HepG2 (cell line): ENCODE results near the gene TXN. TPM values are rescaled to one million over a fixed set of nuclear protein-coding genes. Genes with fewer than 3 reads are reported as not detected.

Experiments
- ATF7-NPFF ChIP-seq: sonication (generic); formaldehyde crosslinking; IDR thresholded peaks from 2 replicates; pipeline ENCODE4 v1.8.1; 2023; ENCODE audit warnings: mild to moderate bottlenecking, low read depth, missing genetic modification reagents, moderate library complexity
- BCL6 ChIP-seq: IDR thresholded peaks from 2 replicates; pipeline ENCODE4 v1.6.1; 2016; ENCODE audit warnings: missing genetic modification reagents, missing compliant biosample characterization
- BRD4 ChIP-seq: sonication (generic); formaldehyde crosslinking; IDR thresholded peaks from 2 replicates; pipeline ENCODE4 v1.4.0; 2020; ENCODE audit warnings: missing genetic modification reagents
- DMAP1 ChIP-seq: IDR thresholded peaks from 2 replicates; pipeline ENCODE4 v1.6.1; 2016
- FLYWCH1 ChIP-seq: sonication (generic); formaldehyde crosslinking; IDR thresholded peaks from 2 replicates; pipeline ENCODE4 v1.8.1; 2023; ENCODE audit warnings: mild to moderate bottlenecking, missing genetic modification reagents
- HOXA3 ChIP-seq: sonication (generic); formaldehyde crosslinking; IDR thresholded peaks from 2 replicates; pipeline ENCODE4 v1.5.0; 2020; ENCODE audit warnings: missing genetic modification reagents
- IKZF1 ChIP-seq: fragments of 450-650 bp; IDR thresholded peaks from 2 replicates; pipeline ENCODE4 v1.7.1; 2016
- IRX3 ChIP-seq: sonication (generic); formaldehyde crosslinking; IDR thresholded peaks from 2 replicates; pipeline ENCODE4 v1.8.1; 2023; ENCODE audit warnings: mild to moderate bottlenecking, low read depth, missing genetic modification reagents, borderline replicate concordance
- NCOA5 ChIP-seq: sonication (generic); formaldehyde crosslinking; IDR thresholded peaks from 2 replicates; pipeline ENCODE4 v1.4.0; 2020; ENCODE audit warnings: missing genetic modification reagents
- PITX1 ChIP-seq: sonication (generic); formaldehyde crosslinking; IDR thresholded peaks from 2 replicates; pipeline ENCODE4 v1.5.1; 2020; ENCODE audit warnings: mild to moderate bottlenecking, missing genetic modification reagents
- RARG ChIP-seq: sonication (generic); formaldehyde crosslinking; IDR thresholded peaks from 2 replicates; pipeline ENCODE4 v1.4.0; 2020; ENCODE audit warnings: low read depth, mild to moderate bottlenecking, missing genetic modification reagents
- RXRA ChIP-seq: sonication (generic); formaldehyde crosslinking; IDR thresholded peaks from 2 replicates; pipeline ENCODE4 v1.5.1; 2020; ENCODE audit warnings: missing genetic modification reagents
- SKI ChIP-seq: fragments of 450-650 bp; IDR thresholded peaks from one replicate; pipeline ENCODE4 v1.6.1; 2018; ENCODE audit warnings: mild to moderate bottlenecking; ENCODE audit not compliant: partially characterized antibody
- SOX6 ChIP-seq, 2 experiments: fragments of 450-650 bp in 1 of 2; sonication (generic) in 1 of 2; formaldehyde crosslinking in 1 of 2; IDR thresholded peaks; 2 replicates each; pipeline versions ENCODE4 v1.4.0 to v1.6.1; 2017 to 2020; ENCODE audit warnings: antibody characterized with exemption in 1 of 2, mild to moderate bottlenecking in 1 of 2, missing genetic modification reagents in 1 of 2
- ZEB1 ChIP-seq: IDR thresholded peaks from 2 replicates; pipeline ENCODE4 v1.6.1; 2012; ENCODE audit warnings: mild to moderate bottlenecking, low read depth, inconsistent platforms; ENCODE audit not compliant: insufficient replicate concordance
- ZFX ChIP-seq: sonication (generic); formaldehyde crosslinking; IDR thresholded peaks from 2 replicates; pipeline ENCODE4 v1.4.0; 2020; ENCODE audit warnings: mild to moderate bottlenecking, low read depth, missing genetic modification reagents, moderate library complexity
- ZFY ChIP-seq: sonication (generic); formaldehyde crosslinking; IDR thresholded peaks from 2 replicates; pipeline ENCODE4 v1.4.0; 2020; ENCODE audit warnings: missing genetic modification reagents
- ZIK1 ChIP-seq: sonication (generic); formaldehyde crosslinking; IDR thresholded peaks from 2 replicates; pipeline ENCODE4 v1.5.0; 2020; ENCODE audit warnings: mild to moderate bottlenecking, low read depth, missing genetic modification reagents, borderline replicate concordance
- ZNF101 ChIP-seq: sonication (generic); formaldehyde crosslinking; IDR thresholded peaks from 2 replicates; pipeline ENCODE4 v1.4.0; 2020; ENCODE audit warnings: mild to moderate bottlenecking, low read depth, missing genetic modification reagents, borderline replicate concordance
- ZNF224 ChIP-seq: sonication (generic); formaldehyde crosslinking; IDR thresholded peaks from 2 replicates; pipeline ENCODE4 v1.5.0; 2020; ENCODE audit warnings: mild to moderate bottlenecking, missing genetic modification reagents
- ZNF33B ChIP-seq: sonication (generic); formaldehyde crosslinking; IDR thresholded peaks from 2 replicates; pipeline ENCODE4 v1.5.1; 2020; ENCODE audit warnings: mild to moderate bottlenecking, missing genetic modification reagents
- polyA plus RNA-seq, 8 experiments: library from polyadenylated mRNA; depleted of rRNA in 3 of 8; stranded (reverse) in 7 of 8; unstranded in 1 of 8; fragments of >200 nt; fragmentation: Illumina TruSeq in 4 of 8; extraction: Trizol in 4 of 8; gene quantifications; 2 replicates each; pipeline versions ENCODE4 v1.2.1 to v1.2.3, GENCODE V29; 2011 to 2016; ENCODE audit warnings: low read depth in 4 of 8, missing spikeins in 1 of 8, mixed read lengths in 1 of 8; ENCODE audit not compliant: insufficient read depth in 1 of 8
- total RNA-seq, 5 experiments: library from RNA; depleted of rRNA; stranded (reverse); fragments of >200 nt; fragmentation: Illumina TruSeq; extraction: Trizol; gene quantifications; 2 replicates each; pipeline ENCODE4 v1.2.3, GENCODE V29; 2016; ENCODE audit warnings: low read depth in 1 of 5
- TF ChIP-seq, protein P1 (sequence below): IDR thresholded peaks from 2 replicates; pipeline ENCODE4 v1.6.1; 2016; ENCODE audit warnings: low read depth, missing genetic modification reagents, missing compliant biosample characterization
- TF ChIP-seq, protein P2 (sequence below): IDR thresholded peaks from 2 replicates; pipeline ENCODE4 v1.6.1; 2018; ENCODE audit warnings: missing genetic modification reagents, mild to moderate bottlenecking, missing compliant biosample characterization
- TF ChIP-seq, protein P3 (sequence below): sonication (generic); formaldehyde crosslinking; conservative IDR thresholded peaks from 2 replicates; pipeline ENCODE4 v1.4.0; 2020; ENCODE audit warnings: missing genetic modification reagents

The TXN gene
- total and polyA plus RNA-seq, 2 of the 13 experiments (the other 11 are each of a cell fraction or from before 2014, with no cell fraction given): 364 to 470 TPM

DNA sequence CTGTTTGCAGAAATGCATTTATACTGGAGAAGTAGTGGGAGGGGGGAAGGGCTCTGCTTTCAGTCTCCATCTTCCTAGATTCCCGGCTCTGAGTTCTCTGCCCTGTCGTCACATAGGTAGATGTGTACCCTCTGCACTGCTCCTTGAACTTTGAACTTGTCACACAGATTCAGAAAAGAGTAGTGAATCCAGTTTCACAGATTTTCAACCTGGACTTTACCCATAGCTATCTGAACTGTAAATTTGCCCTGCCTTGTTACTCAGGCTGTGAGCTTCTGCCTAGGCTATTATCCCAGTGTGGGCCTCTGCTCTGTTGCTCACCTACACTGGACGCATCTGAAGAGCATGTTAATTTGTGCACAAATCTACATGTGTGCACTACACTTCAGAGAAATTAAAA is 35.5 kb downstream of the TXN start (continued):
- TF ChIP-seq DMAP1 (CRISPR knock-in tag) (0 out of 2 replicates have a peak, but pooled peaks have one; percentile 53), ZNF101 (CRISPR knock-in tag) (no peak), IRX3 (0 out of 2 replicates have a peak, but pooled peaks have one; percentile 52), ZIK1 (CRISPR knock-in tag) (no peak), ZEB1 (peak; percentile 93), RARG (CRISPR knock-in tag) (no peak), ZNF33B (no peak), NCOA5 (CRISPR knock-in tag) (no peak), PITX1 (CRISPR knock-in tag) (peak; percentile 59; the same call in 1 of the 2 replicates), SKI (peak; percentile 34), FLYWCH1 (CRISPR knock-in tag) (no peak), BCL6 (CRISPR knock-in tag) (peak; percentile 73), SOX6 (IDR thresholded peaks at IDR 0.05) (no peak), SOX6 (CRISPR knock-in tag; IDR thresholded peaks at IDR 0.05) (peak; percentile 91), HOXA3 (CRISPR knock-in tag) (peak; percentile 84), ZNF224 (CRISPR knock-in tag) (0 out of 2 replicates have a peak, but pooled peaks have one; percentile 42), ZFY (CRISPR knock-in tag) (peak; percentile 61), BRD4 (no peak), ZFX (CRISPR knock-in tag) (peak; percentile 58; the same call in 1 of the 2 replicates), ATF7-NPFF (CRISPR knock-in tag) (no peak), RXRA (CRISPR knock-in tag) (peak; percentile 47; the same call in 1 of the 2 replicates), IKZF1 (no peak)
- TF ChIP-seq, protein P1, sequence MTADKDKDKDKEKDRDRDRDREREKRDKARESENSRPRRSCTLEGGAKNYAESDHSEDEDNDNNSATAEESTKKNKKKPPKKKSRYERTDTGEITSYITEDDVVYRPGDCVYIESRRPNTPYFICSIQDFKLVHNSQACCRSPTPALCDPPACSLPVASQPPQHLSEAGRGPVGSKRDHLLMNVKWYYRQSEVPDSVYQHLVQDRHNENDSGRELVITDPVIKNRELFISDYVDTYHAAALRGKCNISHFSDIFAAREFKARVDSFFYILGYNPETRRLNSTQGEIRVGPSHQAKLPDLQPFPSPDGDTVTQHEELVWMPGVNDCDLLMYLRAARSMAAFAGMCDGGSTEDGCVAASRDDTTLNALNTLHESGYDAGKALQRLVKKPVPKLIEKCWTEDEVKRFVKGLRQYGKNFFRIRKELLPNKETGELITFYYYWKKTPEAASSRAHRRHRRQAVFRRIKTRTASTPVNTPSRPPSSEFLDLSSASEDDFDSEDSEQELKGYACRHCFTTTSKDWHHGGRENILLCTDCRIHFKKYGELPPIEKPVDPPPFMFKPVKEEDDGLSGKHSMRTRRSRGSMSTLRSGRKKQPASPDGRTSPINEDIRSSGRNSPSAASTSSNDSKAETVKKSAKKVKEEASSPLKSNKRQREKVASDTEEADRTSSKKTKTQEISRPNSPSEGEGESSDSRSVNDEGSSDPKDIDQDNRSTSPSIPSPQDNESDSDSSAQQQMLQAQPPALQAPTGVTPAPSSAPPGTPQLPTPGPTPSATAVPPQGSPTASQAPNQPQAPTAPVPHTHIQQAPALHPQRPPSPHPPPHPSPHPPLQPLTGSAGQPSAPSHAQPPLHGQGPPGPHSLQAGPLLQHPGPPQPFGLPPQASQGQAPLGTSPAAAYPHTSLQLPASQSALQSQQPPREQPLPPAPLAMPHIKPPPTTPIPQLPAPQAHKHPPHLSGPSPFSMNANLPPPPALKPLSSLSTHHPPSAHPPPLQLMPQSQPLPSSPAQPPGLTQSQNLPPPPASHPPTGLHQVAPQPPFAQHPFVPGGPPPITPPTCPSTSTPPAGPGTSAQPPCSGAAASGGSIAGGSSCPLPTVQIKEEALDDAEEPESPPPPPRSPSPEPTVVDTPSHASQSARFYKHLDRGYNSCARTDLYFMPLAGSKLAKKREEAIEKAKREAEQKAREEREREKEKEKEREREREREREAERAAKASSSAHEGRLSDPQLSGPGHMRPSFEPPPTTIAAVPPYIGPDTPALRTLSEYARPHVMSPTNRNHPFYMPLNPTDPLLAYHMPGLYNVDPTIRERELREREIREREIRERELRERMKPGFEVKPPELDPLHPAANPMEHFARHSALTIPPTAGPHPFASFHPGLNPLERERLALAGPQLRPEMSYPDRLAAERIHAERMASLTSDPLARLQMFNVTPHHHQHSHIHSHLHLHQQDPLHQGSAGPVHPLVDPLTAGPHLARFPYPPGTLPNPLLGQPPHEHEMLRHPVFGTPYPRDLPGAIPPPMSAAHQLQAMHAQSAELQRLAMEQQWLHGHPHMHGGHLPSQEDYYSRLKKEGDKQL (CRISPR knock-in tag): peak; percentile 31; the same call in 1 of the 2 replicates
- TF ChIP-seq, protein P2, sequence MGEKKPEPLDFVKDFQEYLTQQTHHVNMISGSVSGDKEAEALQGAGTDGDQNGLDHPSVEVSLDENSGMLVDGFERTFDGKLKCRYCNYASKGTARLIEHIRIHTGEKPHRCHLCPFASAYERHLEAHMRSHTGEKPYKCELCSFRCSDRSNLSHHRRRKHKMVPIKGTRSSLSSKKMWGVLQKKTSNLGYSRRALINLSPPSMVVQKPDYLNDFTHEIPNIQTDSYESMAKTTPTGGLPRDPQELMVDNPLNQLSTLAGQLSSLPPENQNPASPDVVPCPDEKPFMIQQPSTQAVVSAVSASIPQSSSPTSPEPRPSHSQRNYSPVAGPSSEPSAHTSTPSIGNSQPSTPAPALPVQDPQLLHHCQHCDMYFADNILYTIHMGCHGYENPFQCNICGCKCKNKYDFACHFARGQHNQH (CRISPR knock-in tag): peak; percentile 74
- TF ChIP-seq, protein P3, sequence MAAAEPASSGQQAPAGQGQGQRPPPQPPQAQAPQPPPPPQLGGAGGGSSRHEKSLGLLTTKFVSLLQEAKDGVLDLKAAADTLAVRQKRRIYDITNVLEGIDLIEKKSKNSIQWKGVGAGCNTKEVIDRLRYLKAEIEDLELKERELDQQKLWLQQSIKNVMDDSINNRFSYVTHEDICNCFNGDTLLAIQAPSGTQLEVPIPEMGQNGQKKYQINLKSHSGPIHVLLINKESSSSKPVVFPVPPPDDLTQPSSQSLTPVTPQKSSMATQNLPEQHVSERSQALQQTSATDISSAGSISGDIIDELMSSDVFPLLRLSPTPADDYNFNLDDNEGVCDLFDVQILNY: no peak
